HG03139 (cell line): Measurements from ENCODE around the gene ADGRB3.
"Not testable (repeated sequence)": the region's sequence is repeated elsewhere in the genome, so short reads cannot be mapped to it uniquely, and the experiment has no call there.

Experiments used
- ATAC-seq: cut with Tn5 transposase; IDR thresholded peaks from one replicate; pipeline ENCODE4 v1.9.1; 2021; ENCODE audit not compliant: unreplicated experiment

ADGRB3 gene

DNA sequence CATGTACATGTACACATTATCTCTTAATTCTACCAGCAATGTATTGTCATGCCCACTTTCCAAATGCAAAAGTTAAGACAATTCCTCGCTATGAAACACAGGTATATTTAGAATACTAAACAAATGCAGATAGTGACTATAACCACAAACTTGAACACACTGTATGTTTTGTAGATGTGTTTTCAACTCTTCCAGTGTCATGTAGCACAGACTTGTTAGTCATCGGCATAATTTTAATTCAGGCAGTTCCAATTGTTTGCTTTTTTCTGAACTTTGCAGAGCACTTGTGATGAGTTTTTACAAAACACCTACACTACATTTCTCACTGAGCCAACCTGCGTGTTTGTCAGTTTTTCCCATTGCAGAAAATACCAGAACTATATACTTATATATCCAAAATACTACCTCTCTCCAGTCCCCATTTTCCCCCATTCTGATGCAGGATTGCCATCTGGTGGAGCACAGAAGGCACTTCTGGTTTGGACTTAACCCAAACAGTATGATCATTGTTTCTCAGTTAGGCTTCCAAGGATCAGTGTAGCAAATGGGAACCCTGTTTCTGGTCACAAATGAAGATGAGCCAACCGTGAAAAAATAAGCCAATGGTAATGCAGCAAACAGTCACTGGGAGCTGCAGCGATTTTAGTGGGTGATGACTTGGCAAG lies 143.4 kb downstream of the ADGRB3 start:
- no peak for ATAC-seq

DNA sequence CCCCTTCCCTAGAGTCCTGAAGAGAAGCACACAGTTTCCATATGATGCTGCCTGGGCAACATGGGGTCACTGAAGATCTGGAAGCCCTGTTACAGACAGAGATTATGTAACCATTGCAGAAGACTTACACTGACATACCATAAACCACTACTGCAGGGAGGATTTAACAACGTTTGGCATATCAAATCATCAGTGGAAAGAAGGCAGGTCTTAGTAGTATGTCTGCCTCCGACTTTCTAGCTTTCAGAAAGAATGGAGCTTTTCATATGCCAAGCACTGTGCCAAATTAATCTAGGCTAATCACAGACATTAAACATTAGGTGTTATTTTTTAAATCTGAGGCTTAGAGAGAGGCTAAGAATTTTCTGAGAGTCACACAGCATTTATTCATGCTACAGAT lies 144.3 kb downstream of the ADGRB3 start:
- ATAC-seq, result no peak

- not testable (repeated sequence) for ATAC-seq
Measured at GRCh38 chr6:68790128-68790527, 155.0 kb downstream of the ADGRB3 start.

DNA sequence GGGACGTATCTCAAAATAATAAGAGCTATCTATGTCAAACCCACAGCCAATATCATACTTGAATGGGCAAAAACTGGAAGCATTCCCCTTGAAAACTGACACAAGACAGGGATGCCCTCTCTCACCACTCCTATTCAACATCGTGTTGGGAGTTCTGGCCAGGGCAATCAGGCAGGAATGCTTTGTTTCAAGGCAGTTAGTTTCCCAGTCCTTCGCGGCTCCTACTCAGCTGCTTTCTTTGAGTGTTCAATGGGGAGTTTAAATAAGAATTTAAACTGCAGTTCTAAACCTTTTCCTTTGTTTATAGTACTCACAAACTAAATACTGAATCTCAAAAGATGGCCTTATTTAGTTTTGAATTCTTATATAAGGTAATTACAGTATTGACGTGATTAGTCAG lies 179.9 kb downstream of the ADGRB3 start:
- ATAC-seq, result not testable (repeated sequence)

GRCh38 chr6:68826501-68826900 lies 191.4 kb downstream of the ADGRB3 start:
- no peak for ATAC-seq

DNA sequence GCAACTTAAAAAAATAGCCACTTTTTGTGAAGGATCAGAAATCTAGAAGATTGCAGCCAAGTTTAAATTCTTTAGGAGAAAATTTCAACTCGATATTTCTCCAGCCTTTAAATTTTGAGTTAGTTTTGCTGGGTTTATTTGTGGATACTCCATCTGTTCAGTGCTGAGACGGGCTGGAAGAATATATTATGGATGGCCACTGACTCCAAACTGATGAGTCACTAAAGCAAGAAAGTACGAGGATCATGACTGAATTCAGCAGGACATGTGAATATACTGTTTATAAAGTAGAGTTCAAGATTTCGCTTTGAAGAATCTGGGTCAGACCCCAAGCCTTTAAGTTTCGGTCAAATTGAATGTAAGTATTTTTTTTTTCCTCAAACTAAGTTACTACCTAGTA lies 199.5 kb downstream of the ADGRB3 start:
- ATAC-seq, result no peak

- no peak for ATAC-seq
Measured at GRCh38 chr6:68838571-68838970, 203.5 kb downstream of the ADGRB3 start.

- ATAC-seq, result no peak
Measured at GRCh38 chr6:68852791-68853190, 217.7 kb downstream of the ADGRB3 start.

DNA sequence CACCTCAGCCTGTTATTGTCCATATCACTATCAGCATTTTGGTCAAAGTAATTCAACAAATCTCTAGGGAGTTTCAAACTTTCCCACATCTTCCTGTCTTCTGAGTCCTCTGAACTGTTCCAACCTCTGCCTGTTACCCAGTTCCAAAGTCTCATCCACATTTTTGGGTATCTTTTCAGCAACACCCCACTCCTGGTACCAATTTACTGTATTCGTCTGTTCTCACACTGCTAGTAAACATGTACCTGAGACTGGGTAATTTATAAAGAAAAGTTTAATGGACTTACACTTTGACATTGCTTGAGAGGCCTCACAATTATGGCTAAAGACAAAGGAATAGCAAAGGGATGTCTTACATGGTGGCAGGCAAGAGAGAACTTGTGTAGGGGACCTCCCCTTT lies 224.2 kb downstream of the ADGRB3 start:
- ATAC-seq, result no peak

DNA sequence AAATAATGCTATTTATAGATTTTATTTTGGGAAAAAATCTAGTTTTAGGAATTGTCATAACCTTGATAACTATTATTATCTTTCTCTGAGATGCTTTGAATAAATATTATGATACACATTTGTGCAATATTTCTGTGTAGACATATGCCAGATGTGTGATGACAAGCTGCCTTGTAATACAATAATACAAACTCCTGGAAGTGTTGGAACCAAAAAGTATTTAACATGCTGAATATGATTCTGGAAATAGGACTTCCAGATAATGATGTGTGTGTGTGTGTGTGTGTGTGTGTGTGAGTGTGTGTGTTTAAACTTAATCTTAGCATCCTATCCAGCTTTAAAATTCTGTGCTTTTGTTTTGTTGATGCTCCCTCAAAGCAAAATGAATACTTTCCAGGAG lies 233.6 kb downstream of the ADGRB3 start:
- no peak for ATAC-seq

DNA sequence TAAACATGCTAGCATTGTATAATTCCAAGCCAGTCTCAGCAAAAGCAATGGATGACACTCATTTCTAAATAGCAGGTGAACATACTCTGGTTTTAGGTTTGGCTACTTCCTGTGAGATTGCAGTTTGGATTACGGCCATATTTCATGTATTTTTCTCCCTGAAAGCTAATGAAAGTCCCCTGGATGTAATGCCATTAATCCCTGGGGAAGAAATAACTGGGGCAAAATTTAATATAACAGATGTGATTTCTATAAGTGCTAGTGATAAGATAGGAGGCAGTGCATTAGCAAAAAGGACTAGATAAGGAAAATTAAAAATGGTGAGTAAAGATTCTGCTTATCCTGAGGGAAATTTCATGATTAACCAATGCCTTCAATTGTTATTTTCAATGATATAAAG lies 238.2 kb downstream of the ADGRB3 start:
- ATAC-seq, result no peak

DNA sequence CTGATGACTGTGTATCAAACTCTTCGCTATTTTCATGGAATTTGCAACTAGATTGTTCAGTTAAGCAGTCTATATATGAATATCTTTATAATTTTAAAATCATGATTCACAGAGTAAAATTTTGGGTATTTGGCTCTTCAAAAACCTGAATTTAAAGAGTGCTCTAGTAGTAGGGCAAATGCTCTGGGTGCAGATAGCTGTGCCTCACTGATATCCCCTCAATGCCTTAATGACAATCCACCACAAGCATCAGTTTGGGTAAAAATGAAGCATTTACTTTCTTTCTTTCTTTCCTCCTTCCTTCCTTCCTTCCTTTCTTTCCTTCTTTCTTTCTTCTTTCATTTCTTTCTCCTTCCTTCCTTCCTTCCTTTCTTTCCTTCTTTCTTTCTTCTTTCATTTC lies 239.7 kb downstream of the ADGRB3 start:
- no peak for ATAC-seq

DNA sequence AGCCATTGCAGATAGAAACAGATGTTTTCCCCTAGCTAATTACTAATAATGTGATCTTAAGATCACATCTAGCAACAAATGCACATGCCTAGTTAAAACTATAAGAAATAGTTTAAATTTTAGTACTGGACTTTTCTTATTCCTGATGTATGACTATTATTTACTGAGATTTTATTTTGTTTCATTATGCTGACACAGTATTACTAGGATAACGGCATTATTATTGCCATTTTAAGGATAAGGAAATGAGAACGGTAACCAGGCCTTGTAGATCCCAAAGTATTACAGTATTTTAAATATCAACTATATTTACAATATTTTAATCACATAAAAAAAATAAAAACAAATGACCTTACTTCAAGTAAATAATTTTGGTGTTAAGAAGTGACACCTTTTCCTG lies 240.3 kb downstream of the ADGRB3 start:
- ATAC-seq, result no peak

- ATAC-seq, result no peak
Measured at GRCh38 chr6:68876792-68877493, 241.9 kb downstream of the ADGRB3 start.

DNA sequence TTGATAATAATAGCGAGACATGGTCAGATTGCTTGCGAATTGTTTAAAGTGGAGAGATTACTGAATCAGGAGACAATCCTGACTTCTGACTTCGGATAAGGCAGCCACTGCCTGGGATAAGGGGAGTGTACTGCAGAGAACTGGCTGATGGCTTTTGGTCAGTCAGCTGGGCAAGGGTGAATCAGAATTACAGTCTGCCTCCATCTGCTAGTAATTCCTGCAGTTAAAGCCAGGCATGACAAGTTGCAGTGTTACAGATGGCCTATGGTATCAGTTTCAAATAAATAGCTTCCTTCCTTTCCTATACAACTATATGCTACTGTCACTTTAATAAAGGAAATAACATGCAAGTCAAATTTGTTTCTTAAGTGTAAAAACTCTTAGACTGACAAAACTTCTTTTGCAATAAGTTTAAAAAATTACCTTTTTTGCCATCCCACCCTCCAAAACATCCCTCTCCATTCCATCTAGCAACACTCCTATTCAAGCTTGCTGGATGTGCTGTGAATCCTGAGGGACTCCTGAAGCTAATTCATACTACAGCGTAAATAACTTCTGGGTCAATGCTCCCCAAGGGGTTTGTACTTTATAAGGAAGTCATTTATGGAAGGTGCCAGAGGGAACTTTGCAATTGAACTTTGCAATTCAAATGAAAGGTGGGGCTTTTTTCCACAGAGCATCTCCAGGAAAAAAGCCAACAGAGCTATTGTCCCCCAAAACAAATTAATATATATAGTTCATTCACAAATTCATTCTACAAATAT lies 245.2 kb downstream of the ADGRB3 start:
- ATAC-seq, result no peak

- not testable (repeated sequence) for ATAC-seq
Measured at GRCh38 chr6:68883325-68883724, 248.2 kb downstream of the ADGRB3 start.

GRCh38 chr6:68891419-68891818 lies 256.3 kb downstream of the ADGRB3 start:
- no peak for ATAC-seq

- ATAC-seq, result no peak
Measured at GRCh38 chr6:68892452-68892851, 257.4 kb downstream of the ADGRB3 start.

GRCh38 chr6:68895929-68896328 lies 260.8 kb downstream of the ADGRB3 start:
- ATAC-seq, result no peak

DNA sequence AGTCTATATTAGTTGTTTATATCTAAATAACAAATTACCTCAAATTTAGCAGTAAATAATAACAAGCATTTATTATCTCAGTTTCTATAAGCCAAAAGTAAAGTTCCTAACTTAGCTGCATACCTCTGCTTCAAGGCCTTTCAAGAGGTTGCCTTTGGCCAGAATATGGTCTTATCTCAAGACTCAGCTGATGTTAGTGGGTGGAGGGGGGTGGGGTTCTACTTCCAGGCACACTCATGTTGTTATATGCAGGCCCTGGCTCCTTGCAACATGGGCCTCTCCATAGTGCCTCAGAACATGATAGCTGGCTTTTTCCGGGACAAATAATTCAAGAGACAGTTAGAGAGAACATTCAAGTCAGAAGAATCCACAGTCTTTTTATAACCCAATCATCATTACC lies 266.0 kb downstream of the ADGRB3 start:
- ATAC-seq, result no peak

- ATAC-seq, result no peak
Measured at GRCh38 chr6:68911334-68911733, 276.3 kb downstream of the ADGRB3 start.

DNA sequence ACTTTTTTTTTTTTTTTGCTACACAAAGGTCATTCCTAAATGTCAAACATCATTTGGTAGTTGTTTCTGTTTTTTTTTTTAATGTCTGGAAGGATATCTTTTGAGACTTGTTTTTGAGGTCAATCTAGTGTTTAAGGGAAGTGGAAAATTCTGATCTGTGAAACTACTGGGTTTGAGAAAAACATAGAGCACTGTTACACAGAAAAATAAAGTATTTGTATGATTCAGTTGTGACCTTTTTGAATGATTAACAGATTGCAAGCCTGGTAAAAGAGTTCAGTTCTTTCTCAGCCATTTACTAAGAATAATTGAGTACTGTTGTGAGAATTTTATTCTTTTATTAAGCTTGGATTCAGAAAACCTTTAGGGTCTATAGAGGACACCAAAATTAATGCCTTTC lies 276.7 kb downstream of the ADGRB3 start:
- no peak for ATAC-seq
